Measurements from ENCODE around the gene GPR171. TPM values are rescaled to one million over a fixed set of nuclear protein-coding genes. Genes with fewer than 3 reads are reported as not detected.

Gene GPR171
- total RNA-seq, 1 donor from 2014 or later, result 1.3 TPM

DNA sequence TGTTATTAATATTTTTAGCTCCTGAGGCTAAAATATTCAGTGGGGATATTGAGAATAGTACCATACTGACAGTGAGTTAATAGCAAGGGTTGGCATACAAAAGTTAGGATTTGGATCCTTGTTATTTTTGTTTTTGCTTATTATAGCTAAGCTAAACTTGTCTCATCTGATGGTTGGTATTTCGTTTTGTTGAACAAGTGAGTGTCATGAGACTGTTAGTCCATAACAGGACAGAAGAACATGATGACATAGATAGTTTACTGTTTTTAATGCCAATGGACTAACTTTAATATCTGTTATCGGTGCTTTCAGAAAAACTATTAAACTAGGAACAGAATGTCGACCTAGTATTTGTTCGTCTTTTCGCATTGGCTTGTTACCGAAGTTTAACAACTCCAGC lies 48.5 kb downstream of the GPR171 start:
- no peak for TF ChIP-seq CTCF (IDR thresholded peaks at IDR 0.05)
- H3K4me1 ChIP-seq, result no peaks in the 10 kb centered on the region
- H3K36me3 ChIP-seq, result no peaks in the 10 kb centered on the region
- ATAC-seq (no peak), DNase-seq (no peak)
- H3K27ac ChIP-seq, result no peak overlapping the region
- intact Hi-C loops (cut with DNase I), result no loop called here
- no peaks in the 10 kb centered on the region for H3K9me3 ChIP-seq
- H3K27me3 ChIP-seq (ENCODE audit: low read depth), result no peaks in the 10 kb centered on the region
- H3K4me3 ChIP-seq, result no peak overlapping the region

DNA sequence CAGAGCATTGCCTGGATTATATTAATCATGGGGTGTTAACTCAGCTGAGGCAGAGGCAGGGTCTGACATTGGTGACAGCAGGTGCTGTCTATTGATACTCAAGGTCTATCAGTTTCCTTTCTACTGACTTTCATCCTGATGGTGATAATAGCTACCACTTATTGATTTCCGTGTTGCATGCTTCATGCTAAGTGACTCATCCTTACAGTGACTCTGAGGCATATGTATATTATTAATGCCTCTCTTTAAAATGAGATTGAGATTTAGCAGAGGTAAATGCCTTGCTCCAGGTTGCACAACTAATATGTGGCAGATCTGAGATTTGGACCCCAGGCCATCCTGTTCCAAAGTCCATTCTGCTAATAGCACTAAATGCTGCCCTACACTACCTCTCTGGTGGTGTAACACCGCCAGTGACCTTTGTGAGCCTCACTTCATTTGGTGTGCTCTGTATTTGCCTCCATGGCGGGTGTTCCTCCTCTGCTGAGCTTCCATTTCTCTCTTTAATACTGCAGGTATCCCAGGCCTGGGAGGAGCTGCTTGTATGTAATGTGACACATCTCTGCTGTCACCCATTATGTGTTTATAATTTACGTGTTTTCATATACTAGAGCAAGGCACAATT lies 50.4 kb downstream of the GPR171 start:
- H3K4me3 ChIP-seq, result no peak overlapping the region
- no peaks in the 10 kb centered on the region for H3K27me3 ChIP-seq (ENCODE audit: low read depth)
- no peaks in the 10 kb centered on the region for H3K9me3 ChIP-seq
- TF ChIP-seq CTCF (IDR thresholded peaks at IDR 0.05), result no peak
- H3K27ac ChIP-seq, result no peak overlapping the region
- DNase-seq (no peak), ATAC-seq (no peak)
- H3K4me1 ChIP-seq, result no peaks in the 10 kb centered on the region
- no peaks in the 10 kb centered on the region for H3K36me3 ChIP-seq
- intact Hi-C loops (cut with DNase I), result no loop called here

Other genes starting within 250 kb of the GPR171 start
- gene CLRN1, start 230.5 kb downstream of the GPR171 start, total RNA-seq, result not detected
- gene MED12L, start 117.6 kb downstream of the GPR171 start, total RNA-seq, result 0.44 TPM
- gene P2RY14, start 75.3 kb upstream of the GPR171 start, total RNA-seq, result 5.7 TPM
- 0.24 TPM for gene GPR87, start 113.6 kb upstream of the GPR171 start, total RNA-seq
- 14.4 TPM for gene P2RY13, start 126.3 kb upstream of the GPR171 start, total RNA-seq
- 6.2 TPM for gene P2RY12, start 181.5 kb upstream of the GPR171 start, total RNA-seq

Measured in lower lobe of right lung (tissue), 2 donors.